ENCODE data around the gene FAM50B.

DNA sequence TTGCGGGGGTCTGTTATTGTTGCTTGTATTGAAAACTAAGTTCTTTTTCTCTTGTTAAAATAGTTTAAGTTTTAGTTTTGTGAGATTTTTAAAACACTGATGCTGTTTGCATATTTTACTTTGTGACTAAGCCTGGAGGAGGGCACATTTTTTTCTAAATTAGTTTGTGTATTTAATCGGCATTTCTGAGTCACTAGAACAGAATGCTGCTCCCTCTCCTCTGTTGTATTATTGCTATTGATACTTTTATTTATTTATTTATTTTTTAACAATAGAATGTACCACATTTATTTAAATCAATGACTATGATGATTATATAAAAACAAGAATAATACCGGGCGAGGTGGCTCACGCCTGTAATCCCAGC lies 5.1 kb upstream of the FAM50B start:
- no peak for TF ChIP-seq POLR2AphosphoS5 (IDR thresholded peaks at IDR 0.05)
- TF ChIP-seq, protein P1, sequence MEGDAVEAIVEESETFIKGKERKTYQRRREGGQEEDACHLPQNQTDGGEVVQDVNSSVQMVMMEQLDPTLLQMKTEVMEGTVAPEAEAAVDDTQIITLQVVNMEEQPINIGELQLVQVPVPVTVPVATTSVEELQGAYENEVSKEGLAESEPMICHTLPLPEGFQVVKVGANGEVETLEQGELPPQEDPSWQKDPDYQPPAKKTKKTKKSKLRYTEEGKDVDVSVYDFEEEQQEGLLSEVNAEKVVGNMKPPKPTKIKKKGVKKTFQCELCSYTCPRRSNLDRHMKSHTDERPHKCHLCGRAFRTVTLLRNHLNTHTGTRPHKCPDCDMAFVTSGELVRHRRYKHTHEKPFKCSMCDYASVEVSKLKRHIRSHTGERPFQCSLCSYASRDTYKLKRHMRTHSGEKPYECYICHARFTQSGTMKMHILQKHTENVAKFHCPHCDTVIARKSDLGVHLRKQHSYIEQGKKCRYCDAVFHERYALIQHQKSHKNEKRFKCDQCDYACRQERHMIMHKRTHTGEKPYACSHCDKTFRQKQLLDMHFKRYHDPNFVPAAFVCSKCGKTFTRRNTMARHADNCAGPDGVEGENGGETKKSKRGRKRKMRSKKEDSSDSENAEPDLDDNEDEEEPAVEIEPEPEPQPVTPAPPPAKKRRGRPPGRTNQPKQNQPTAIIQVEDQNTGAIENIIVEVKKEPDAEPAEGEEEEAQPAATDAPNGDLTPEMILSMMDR (IDR thresholded peaks at IDR 0.05): no peak
